ENCODE data around the gene CHAF1B. TPM values are rescaled to one million over a fixed set of nuclear protein-coding genes. Genes with fewer than 3 reads are reported as not detected.
A peak's percentile ranks its signal among the peaks of the same experiment; 100 is the strongest.

CHAF1B gene
- total RNA-seq, 1 donor from 2014 or later, result 0.67 TPM

DNA sequence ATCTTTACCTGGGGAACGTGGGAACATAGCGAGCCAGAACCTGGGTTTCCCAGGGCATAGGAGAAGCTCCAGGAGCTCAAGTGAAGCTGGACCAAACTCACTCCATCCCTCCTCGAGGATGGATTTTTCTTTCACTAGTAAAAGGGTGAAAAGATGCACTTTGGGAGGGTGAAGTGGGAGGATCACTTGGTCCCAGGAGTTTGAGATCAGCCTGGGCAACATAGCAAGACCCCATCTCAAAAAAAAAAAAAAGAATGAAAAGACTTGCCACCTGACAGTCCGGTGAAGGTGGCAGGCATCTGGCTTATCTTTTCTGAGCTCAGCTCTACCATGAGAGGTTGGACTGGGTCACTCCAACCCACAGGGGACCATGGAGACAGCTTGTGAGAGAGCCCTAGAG lies 42.3 kb downstream of the CHAF1B start:
- no peak for DNase-seq (ENCODE audit: low read depth)

DNA sequence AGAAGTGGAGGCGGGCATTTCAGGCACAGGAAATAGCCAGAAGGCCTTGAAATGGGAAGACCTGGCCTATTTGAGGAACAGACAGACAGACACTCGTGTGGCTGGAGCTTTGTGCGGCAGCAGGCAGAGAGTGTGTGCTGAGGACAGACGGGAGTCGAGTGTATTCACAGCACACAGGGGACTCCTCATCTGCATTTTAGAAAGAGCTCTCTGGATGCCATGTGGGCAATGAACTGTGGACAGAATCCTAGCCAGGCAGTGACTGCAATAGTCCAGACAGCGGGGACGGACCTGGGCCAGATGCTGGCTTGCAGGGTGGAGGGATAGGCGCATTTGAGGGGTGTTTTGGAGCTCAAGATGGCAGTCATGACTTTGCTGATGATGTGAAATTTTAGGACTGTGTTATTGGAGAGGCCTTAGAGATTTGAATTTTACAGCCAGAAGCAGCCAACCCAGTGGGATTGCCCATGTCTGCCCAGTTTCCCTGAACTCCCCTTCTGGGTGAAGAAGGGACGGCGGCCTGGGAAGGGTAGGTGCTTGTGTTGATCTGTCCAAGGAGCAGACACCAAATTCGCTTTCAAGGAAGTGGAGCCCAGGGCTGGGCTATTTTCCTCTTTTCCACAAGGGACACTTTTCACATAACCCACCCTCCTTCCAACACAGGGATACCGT lies 43.7 kb downstream of the CHAF1B start:
- DNase-seq (ENCODE audit: low read depth), result peak; percentile 31

DNA sequence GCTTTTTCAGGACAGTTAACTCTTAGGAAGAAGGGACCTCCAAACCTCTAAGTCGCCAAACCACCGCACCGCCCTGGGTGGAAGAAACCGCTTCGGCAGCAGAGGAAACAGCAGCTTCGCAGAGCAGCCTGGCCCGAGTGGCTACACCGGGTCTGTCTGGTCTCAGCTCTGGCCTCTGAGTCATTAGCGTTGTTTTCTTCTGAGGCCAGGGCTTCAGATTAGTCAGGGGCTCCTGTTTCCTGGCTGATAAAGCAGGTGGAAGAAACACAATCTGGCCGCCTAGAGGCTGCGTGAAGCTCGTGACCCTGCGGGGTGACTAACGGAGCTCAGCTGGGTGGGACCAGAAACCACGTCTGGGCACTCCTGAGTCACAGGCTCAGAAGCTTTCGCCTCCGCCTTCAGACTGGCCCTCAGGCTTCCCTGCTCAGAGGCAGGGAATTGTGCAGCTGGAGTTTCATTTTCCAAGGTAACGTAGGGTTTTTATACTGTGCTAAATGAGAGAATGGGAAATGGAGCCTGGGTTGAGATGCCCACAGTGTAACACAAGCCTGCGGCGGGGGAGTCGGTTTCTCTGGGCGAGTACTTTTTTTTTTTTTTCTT lies 44.9 kb downstream of the CHAF1B start:
- DNase-seq (ENCODE audit: low read depth), result peak; percentile 99

DNA sequence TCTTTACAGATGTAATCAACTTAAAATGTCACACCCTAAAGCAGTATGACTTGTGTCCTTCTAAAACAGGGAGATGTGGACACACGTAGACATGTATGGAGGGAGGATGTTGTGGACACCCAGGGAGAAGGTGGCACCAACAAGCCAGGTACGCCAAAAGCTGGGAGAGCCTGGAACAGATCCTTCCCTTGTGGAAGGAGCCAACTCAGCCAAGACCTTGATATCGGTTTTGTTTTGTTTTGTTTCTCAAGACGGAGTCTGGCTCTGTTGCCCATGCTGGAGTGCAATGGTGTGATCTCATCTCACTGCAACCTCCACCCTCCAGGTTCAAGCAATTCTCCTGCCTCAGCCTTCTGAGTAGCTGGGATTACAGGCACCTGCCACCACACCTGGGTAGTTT lies 45.6 kb downstream of the CHAF1B start:
- DNase-seq (ENCODE audit: low read depth), result no peak

DNA sequence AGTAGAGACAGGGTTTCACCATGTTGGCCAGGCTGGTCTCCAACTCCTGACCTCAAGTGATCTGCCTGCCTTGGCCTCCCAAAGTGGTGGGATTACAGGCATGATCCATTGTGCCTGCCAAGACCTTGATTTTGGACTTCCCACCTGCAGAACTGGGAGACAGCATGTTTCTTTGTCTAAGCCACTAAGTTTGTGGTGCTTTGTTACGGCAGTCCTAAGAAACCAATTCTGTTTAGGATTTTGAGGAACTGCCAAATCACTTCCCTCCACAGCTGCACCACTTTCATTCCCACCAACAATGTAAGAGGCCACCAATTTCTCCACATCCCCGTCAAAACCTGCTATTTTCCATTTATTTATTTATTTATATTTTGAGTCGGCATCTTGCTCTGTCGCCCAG lies 46.1 kb downstream of the CHAF1B start:
- DNase-seq (ENCODE audit: low read depth), result no peak

DNA sequence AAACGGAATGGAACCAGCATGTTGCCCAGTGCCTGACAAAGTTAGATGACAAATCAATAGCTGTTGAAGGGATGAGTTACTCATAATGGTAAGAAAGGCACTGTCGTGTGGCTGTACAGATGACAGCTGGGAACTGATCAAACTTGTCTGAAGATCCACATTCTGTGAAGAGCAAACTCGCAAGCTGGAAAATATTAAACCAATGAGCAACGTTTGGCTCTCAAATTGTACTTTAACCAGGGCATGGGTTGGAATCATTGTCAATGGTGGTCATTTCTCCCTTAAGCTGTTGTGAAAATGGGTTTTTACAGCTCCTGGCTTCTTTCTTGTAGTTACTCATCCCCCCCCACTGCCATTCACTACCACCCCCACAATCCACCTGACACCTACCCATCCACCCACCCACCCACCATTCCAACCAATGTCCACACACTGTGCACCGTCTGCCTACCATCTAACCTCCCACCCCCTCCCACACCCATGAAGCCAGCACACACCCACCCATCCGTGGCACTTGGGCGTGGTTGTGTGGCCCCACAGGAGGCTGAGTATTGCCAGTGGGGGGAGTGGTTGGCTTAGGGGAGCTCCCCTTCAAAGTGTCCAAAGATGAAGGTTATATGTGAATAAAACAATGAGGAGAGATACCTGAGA lies 48.0 kb downstream of the CHAF1B start:
- no peak for DNase-seq (ENCODE audit: low read depth)

DNA sequence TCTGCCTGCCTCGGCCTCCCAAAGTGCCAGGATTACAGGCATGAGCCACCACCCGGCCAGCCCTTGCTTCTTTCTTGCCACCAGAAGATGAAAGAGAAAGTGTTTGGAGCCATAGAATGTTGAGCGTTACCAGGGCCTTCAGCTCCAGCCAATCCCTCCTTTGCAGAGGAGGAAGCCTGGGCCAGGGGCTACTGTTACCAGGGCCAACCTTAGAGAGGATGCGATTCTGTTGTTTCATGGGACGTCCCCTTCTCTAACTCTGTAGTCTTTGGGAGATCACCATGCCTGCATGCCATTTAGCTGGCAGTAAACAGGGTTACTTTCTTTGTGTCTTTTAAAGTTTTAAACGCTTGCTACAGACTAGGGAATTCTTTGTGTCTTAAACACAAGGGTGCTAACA lies 49.0 kb downstream of the CHAF1B start:
- no peak for DNase-seq (ENCODE audit: low read depth)

DNA sequence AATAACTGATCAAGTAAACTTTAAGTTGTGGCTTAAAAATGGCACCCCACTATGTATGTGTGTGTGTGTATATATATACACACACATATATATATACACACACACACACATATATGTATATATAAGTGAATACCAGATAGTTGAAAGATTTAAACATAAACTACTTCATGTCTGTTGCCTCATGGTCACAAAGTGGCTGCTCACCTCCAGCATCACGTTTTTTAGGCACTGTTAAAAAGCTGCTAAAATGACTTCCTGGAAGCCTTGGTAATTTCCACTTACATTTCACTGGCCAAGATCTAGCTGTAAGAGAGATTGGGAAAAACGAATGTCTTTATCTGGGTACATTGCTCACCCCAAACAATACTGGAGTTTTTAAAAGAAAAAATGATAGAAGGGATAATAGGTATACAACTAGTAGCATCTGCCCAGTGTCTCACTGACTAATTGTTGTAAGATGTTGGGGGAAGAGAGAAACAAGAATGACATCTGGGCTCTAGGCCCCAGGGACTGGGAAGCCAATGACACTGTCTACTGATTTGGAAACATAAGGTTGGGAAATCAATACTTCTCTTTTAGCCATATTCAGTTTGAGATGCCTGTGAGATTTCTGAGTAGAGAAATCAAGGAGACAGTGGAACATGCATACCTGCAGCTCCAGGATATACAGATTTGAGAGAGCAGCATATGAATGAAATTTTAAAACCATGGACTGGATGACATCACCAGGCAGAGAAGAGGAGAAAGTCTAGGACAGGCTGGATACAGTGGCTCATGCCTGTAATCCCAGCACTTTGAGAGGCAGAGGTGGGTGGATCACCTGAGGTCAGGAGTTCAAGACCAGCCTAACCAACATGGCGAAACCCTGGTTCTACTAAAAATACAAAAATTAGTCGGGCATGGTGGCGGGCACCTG lies 51.9 kb downstream of the CHAF1B start:
- DNase-seq (ENCODE audit: low read depth), result no peak

DNA sequence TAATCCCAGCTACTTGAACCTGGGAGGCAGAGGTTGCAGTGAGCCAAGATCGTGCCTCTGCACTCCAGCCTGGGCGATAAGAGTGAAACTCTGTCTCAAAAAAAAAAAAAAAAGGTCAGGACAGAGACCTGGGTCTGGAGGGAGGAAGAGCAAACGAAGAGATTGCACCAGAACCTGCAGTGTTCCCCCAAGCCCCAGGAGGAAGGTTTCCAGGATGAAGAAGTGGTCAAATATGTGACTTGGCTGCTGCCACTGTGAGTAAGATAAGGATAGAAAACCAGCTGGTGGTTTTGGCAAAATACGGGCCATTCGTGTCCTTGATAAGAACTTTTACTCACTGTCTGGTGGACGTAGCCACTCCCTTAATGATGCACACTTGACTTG lies 52.5 kb downstream of the CHAF1B start:
- DNase-seq (ENCODE audit: low read depth), result no peak

DNA sequence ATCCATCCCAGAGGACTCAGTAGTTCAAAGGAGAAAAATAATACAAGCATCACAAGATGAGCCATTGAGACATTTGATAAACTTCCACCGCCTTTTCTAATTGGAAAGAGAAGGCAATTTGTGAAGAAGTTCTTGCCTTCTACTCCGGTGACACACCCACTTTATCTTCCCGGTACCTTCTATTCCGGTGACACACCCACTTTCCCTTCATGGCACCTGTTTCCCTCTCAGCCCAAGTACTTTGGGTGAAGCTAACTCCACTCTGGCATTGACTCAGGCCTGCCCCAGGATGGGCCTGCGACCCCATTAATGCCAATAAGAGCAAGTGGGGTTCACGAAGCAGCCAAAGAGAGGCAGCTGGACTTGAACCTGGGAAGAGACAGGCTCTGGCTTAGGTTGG lies 56.5 kb downstream of the CHAF1B start:
- no peak for DNase-seq (ENCODE audit: low read depth)

DNA sequence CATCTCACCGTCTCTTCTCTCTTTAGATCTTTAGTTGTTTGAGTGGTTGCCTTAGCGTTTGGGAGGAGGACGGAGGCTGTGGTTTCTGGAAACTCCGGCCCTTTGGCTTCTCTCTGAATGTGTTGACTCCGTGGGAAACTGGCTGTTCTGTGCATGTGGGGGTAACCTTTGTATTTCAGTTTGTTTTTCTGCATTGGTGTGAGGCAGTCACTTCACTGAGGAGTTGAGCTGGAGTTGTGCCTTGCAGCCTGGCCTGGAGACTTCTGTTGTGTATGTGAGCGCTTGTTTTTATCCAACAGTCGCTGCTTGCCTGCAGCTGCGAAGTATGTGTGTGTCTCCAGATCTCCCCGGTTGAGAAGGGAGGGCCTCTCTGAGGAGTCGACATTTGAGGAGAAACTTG lies 61.1 kb downstream of the CHAF1B start:
- no peak for DNase-seq (ENCODE audit: low read depth)

DNA sequence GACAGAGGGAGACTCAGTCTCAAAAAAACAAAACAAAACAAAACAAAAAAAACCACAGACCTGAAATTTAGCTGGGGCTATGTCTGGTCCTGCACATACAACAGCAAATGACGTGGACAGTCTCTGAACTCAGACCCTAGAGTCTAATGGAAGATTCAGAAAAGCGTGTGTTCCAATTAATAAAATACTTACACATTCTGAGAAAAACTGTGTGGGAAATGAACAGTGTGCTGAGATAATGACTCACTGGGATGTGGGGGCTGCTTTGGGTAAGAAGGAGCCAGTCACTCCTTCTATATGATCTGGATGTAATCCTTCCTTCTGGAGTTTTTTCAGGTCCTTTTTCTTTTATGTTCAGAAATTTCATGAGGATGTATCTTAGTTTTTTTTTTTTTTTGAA lies 65.3 kb downstream of the CHAF1B start:
- no peak for DNase-seq (ENCODE audit: low read depth)

DNA sequence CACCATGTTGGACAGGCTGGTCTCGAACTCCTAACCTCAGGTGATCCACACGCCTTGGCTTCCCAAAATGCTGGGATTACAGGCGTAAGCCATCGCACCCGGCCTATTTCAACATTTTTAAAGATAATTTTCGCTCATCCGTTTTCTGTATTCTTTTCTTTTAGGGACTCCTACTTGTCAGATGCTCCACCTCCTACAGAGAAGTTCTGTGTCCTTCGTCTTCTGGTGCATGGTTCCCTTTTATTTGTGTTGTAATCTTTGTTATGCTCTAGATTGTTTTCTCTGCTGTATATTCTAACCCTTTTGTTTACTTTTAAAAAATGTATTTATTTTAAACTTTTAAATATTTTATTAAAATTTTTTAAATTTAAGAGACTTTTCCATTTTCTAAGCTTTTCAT lies 66.3 kb downstream of the CHAF1B start:
- DNase-seq (ENCODE audit: low read depth), result no peak

DNA sequence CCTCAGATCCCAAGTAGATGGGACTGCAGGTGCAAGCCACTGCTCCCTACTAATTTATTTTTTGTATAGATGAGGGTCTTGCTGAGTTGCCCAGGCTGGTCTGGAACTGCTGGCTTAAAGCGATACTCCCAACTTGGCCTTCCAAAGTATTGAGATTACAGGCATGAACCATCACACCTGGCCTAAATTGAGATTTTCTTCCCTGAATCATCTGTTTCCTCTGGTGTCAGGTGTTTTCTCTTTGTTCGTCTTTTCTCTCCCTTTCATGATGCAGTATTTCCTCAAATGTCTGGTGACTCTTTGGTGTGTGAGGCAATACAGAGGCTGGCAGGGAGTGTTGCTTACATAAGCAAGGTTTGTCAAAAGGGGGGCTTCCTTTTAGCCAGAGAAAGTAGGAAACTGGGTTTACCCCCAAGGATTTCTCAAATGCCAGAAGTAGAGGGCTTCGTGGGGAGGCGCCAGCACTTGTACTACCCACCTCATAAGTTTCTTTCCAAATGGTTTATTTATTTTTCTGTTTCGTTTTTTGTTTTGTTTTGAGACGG lies 67.2 kb downstream of the CHAF1B start:
- no peak for DNase-seq (ENCODE audit: low read depth)

DNA sequence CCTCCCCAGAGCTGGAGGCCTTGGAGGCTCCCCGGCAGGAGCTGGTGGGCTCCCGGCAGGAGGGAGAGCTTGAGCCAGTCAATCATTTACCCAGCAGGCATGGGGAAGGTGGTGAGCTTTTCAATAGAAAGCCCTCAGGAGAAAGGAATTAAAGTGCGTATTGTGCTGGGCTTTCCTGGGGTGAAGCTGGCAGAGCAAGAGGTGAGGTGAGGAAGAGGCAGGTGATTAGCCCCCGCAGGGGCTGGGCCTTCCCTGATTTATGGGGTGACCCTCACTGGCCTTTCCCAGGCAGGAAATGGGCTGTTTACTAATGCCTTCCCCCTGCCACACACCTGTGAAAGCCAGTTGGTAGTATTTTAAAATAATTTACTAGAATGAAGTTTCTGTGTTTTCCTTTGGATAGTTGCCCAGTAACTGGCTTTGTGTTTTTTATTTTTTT lies 68.9 kb downstream of the CHAF1B start:
- DNase-seq (ENCODE audit: low read depth), result no peak

DNA sequence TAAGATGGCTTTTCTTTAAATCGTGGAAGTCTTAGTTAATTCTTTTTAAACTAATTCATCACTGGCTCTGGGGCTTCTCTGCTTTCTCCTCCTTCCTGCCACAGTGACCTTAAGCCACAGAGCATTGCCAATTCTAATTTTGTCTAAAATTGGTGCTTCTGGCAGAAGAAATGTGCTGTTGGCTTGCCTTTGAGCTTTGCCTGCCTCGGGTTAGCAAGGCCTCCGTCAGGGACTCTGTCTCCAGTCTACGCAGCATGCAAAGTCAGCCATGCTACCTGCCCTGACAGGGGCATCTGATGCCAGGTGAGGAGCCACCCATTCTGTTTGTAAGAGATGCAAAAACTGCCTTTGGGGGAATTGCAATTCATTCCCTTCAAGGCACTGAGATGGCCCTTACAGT lies 69.5 kb downstream of the CHAF1B start:
- no peak for DNase-seq (ENCODE audit: low read depth)

DNA sequence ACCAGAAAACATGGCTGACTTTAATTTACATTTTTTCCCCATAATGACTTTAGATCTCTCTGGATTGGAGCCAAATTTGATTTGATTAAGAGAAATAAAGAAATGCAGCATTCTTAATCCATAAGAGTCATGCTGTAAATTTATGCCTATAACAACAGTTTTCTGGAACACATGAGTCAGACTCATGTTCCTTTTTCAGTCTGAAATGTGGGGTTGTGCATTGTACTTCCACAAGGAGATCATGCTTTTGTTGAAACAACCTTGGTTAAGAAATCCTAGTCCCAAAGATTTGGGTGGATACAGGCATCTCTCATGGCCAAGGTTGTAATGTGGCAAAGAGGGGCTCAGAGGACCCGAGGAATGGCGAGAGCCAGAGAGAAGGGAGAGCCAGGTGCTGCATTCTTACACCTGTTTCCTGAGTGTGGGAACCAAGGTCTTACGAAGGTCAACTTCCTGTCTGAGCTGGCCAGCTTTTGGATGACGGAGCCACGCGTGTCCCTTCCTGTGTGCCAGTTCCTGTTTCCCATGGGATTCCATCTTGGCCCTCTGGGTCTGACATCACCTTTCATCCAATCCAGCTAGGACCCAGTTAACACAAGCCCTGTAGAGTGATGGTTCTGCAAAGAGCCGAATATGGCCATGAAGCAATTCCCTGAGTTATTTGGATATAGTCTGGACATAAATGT lies 71.7 kb downstream of the CHAF1B start:
- DNase-seq (ENCODE audit: low read depth), result no peak

DNA sequence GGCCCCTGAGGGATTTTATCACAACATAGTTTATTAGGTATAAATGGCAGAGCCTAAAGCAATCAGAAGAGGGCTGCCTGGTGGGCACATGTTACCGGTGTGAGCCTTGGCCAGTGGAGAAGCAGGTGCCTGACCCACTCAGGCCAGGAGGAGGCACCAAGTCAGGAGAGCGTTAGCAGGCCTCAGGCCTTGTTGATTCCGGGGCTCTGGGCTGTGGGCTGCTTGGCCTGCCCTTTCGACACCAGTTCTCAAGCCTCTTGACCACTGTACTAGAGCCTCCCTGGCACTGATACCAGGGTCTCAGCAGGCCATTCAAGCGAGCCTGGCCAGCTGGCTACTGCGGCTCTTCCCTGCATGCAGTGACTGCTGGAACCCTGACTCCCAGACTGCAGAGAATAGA lies 73.9 kb downstream of the CHAF1B start:
- DNase-seq (ENCODE audit: low read depth), result no peak

DNA sequence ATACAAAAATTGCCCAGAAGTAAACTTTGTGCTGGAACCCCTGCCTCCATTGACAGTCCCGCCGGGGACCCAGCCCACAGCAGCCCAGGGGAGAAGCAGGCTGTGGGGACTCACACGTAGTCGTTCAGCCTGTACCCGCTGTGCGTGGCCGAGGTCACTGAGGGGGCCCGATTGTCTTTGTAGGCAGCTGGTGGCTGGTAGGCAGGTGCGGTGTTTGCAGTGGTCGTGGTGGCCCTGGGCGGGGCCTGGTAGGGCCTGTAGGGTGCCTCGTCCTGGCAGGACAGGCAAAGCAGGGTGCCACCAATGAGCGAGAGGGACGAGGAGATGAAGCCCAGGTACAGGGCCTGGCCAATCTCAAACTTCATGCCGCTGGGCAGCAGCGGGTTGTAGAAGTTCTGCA lies 75.7 kb downstream of the CHAF1B start:
- no peak for DNase-seq (ENCODE audit: low read depth)

DNA sequence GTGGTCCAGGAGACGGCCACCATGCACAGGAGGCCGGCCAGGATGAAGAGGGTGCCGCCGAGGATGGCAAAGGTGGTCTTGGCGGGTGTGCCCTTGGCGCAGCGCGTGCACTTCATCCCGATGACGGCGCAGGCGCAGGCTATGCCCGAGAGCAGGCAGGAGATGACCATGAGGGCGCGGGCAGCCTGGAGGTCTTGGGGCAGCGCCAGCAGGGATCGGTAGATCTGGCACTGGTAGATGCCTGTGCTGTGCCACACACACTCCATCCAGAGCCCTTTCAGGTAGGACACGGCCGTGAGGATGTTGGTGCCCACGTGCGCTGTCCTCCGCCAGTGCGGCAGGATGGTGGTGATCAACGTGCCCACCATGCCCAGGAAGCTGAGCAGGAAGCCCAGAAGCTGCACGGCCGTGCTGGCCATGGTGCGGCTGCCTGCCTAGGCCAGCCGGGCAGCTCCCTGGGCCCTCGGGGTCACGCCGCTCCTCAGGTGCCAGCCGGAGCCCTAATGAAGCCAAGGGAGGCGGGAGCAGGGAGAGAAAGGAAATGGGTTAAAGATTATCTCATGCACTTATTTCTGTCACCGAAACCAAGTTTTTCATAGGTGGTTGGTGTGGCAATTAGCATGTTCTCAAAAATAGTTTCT lies 76.2 kb downstream of the CHAF1B start:
- no peak for DNase-seq (ENCODE audit: low read depth)

All from myocyte (in vitro differentiated cells).